Effector memory CD4-positive, alpha-beta T cell (primary cell): Measurements from ENCODE around the gene CACNB3.
"Not testable (repeated sequence)": the region's sequence is repeated elsewhere in the genome, so short reads cannot be mapped to it uniquely, and the experiment has no call there.

Experiments
- DNase-seq, 3 donors: peaks; one replicate each; pipeline ENCODE4 v3.0.0-alpha.2; 2020
- H3K27ac ChIP-seq: 2 replicates; pipeline ENCODE4 v1.7.0; 2013; ENCODE audit warnings: mild to moderate bottlenecking, low read length, moderate library complexity; ENCODE audit not compliant: insufficient read depth, poor library complexity, severe bottlenecking
- H3K27me3 ChIP-seq: replicated peaks from 2 replicates; pipeline ENCODE4 v1.7.0; 2013; ENCODE audit warnings: mild to moderate bottlenecking, low read length; ENCODE audit not compliant: insufficient read depth, control insufficient read depth, poor library complexity, severe bottlenecking
- H3K36me3 ChIP-seq: 2 replicates; pipeline ENCODE4 v1.7.0; 2013; ENCODE audit warnings: mild to moderate bottlenecking, low read length, moderate library complexity; ENCODE audit not compliant: control insufficient read depth, insufficient read depth
- H3K4me1 ChIP-seq: 2 replicates; pipeline ENCODE4 v1.7.0; 2013; ENCODE audit warnings: low read length, mild to moderate bottlenecking; ENCODE audit not compliant: control insufficient read depth, insufficient read depth, poor library complexity, severe bottlenecking
- H3K4me3 ChIP-seq: 2 replicates; pipeline ENCODE4 v1.7.0; 2013; ENCODE audit warnings: low read length, low read depth, mild to moderate bottlenecking; ENCODE audit not compliant: insufficient read depth, poor library complexity, severe bottlenecking
- H3K9me3 ChIP-seq: 2 replicates; pipeline ENCODE4 v1.7.0; 2013; ENCODE audit warnings: mild to moderate bottlenecking, low read length, moderate library complexity; ENCODE audit not compliant: control insufficient read depth

The CACNB3 gene

GRCh38 chr12:48863291-48863690 is 45.0 kb downstream of the CACNB3 start:
- peaks cover 10% of the 10 kb centered on the region for H3K4me1 ChIP-seq
- H3K27me3 ChIP-seq = peaks cover 12% of the 10 kb centered on the region
- no peaks in the 10 kb centered on the region for H3K9me3 ChIP-seq
- H3K27ac ChIP-seq = no peak overlapping the region
- no peaks in the 10 kb centered on the region for H3K36me3 ChIP-seq
- no peak overlapping the region for H3K4me3 ChIP-seq
- DNase-seq = no peak

- peak within 1 kb of the TSS; percentile 50 for H3K27ac ChIP-seq
- H3K9me3 ChIP-seq = no peaks in the 10 kb centered on the region
- peaks cover 10% of the 10 kb centered on the region for H3K4me1 ChIP-seq
- peak; percentile 81 to 86 (median 84) for DNase-seq
- H3K27me3 ChIP-seq = peaks cover 12% of the 10 kb centered on the region
- peak within 1 kb of the TSS; percentile 73 for H3K4me3 ChIP-seq
- H3K36me3 ChIP-seq = no peaks in the 10 kb centered on the region
Measured at GRCh38 chr12:48865281-48866051, 47.2 kb downstream of the CACNB3 start, which contains the start of gene RND1. Gene RND1 (minus strand): TSS chr12:48865870. CDS start chr12:48865767, 103 bp downstream.

GRCh38 chr12:48866052-48866711 is 47.9 kb downstream of the CACNB3 start:
- no peak for DNase-seq
- peaks cover 12% of the 10 kb centered on the region for H3K27me3 ChIP-seq
- H3K36me3 ChIP-seq = no peaks in the 10 kb centered on the region
- H3K4me3 ChIP-seq = peak overlapping the region; percentile 73
- H3K9me3 ChIP-seq = no peaks in the 10 kb centered on the region
- H3K4me1 ChIP-seq = peaks cover 10% of the 10 kb centered on the region
- peak overlapping the region; percentile 39 for H3K27ac ChIP-seq

GRCh38 chr12:48868451-48868850 is 50.2 kb downstream of the CACNB3 start:
- no peak overlapping the region for H3K4me3 ChIP-seq
- H3K4me1 ChIP-seq = peaks cover 10% of the 10 kb centered on the region
- H3K9me3 ChIP-seq = no peaks in the 10 kb centered on the region
- no peaks in the 10 kb centered on the region for H3K36me3 ChIP-seq
- H3K27ac ChIP-seq = no peak overlapping the region
- H3K27me3 ChIP-seq = no peaks in the 10 kb centered on the region
- DNase-seq = no peak

GRCh38 chr12:48869191-48869590 is 50.9 kb downstream of the CACNB3 start:
- no peak overlapping the region for H3K4me3 ChIP-seq
- DNase-seq = no peak

GRCh38 chr12:48873096-48873495 is 54.8 kb downstream of the CACNB3 start:
- no peak for DNase-seq
- Histone ChIP-seq H3K9me3 (no peaks in the 10 kb centered on the region), H3K27me3 (no peaks in the 10 kb centered on the region), H3K4me3 (no peak overlapping the region), H3K36me3 (no peaks in the 10 kb centered on the region), H3K4me1 (no peaks in the 10 kb centered on the region), H3K27ac (no peak overlapping the region)

More at GRCh38 chr12:48869191-48869590, 50.9 kb downstream of the CACNB3 start:
- Histone ChIP-seq H3K27me3 (no peaks in the 10 kb centered on the region), H3K4me1 (peaks cover 10% of the 10 kb centered on the region), H3K9me3 (no peaks in the 10 kb centered on the region), H3K36me3 (no peaks in the 10 kb centered on the region), H3K27ac (no peak overlapping the region)

- not testable (repeated sequence) for H3K27ac ChIP-seq, H3K27me3 ChIP-seq, H3K36me3 ChIP-seq, H3K4me1 ChIP-seq, H3K4me3 ChIP-seq, H3K9me3 ChIP-seq, DNase-seq
Measured at GRCh38 chr12:48873534-48873933, 55.2 kb downstream of the CACNB3 start.

- Histone ChIP-seq H3K27me3 (peaks cover 6% of the 10 kb centered on the region), H3K9me3 (no peaks in the 10 kb centered on the region), H3K27ac (no peak overlapping the region), H3K36me3 (no peaks in the 10 kb centered on the region), H3K4me1 (no peaks in the 10 kb centered on the region), H3K4me3 (no peak overlapping the region)
- no peak for DNase-seq
Measured at GRCh38 chr12:48875944-48876515, 57.7 kb downstream of the CACNB3 start.
